Thyroid gland (tissue), 4 donors: ENCODE data around the gene DPYSL5.

Experiments used
- POLR2A ChIP-seq, 2 donors: fragments of 450-650 bp; IDR thresholded peaks; one replicate each; pipeline ENCODE4 v1.6.1; 2017; ENCODE audit warnings: antibody characterized with exemption in 2 of 2, mild to moderate bottlenecking in 2 of 2, moderate library complexity in 1 of 2
- TF ChIP-seq, protein P1 (sequence below), 6 experiments: fragments of 200-600 bp in 3 of 6; fragments of 450-650 bp in 3 of 6; sonication (generic) in 3 of 6; IDR thresholded peaks; one replicate each; pipeline ENCODE4 v1.5.1; 2016 to 2019; ENCODE audit warnings: antibody characterized with exemption in 6 of 6, mild to moderate bottlenecking in 2 of 6, inconsistent platforms in 1 of 6, moderate library complexity in 1 of 6

DNA sequence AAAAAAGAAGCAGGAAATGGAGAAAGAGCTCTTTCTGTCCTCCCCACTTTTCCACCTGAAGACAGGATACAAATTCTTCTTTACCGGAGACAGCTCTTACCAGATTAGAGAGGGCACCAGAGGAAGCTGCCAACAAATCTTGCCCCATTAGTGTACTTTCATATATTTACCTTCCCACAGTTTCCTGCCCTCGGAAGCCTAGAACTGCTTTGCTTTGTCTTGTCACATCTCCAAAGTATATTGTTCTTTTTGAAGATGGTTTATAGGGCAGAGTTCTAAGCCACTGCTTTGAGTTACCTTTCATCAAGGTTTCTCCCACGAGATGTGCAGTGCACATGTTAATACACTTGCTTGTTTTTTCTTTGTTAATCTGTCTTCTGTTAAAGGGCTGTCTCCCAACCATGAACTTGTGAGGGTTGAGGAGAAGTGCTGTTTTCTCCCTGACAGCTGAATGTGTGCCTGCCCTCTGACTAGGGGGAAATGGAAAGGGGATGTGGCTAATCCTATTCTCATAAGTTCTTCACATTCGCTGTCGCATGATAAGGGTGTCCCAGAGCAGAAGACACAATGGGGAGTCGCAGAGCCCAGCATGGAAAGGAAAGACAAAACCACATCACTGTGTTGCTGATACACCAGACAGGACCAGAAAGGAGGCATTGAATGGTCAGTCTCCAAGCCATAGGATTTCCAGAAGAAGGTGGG, 37.9 kb upstream of the DPYSL5 start:
- TF ChIP-seq POLR2A (IDR thresholded peaks at IDR 0.05) = no peak
- TF ChIP-seq, protein P1, sequence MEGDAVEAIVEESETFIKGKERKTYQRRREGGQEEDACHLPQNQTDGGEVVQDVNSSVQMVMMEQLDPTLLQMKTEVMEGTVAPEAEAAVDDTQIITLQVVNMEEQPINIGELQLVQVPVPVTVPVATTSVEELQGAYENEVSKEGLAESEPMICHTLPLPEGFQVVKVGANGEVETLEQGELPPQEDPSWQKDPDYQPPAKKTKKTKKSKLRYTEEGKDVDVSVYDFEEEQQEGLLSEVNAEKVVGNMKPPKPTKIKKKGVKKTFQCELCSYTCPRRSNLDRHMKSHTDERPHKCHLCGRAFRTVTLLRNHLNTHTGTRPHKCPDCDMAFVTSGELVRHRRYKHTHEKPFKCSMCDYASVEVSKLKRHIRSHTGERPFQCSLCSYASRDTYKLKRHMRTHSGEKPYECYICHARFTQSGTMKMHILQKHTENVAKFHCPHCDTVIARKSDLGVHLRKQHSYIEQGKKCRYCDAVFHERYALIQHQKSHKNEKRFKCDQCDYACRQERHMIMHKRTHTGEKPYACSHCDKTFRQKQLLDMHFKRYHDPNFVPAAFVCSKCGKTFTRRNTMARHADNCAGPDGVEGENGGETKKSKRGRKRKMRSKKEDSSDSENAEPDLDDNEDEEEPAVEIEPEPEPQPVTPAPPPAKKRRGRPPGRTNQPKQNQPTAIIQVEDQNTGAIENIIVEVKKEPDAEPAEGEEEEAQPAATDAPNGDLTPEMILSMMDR (IDR thresholded peaks at IDR 0.05) = no peak
